MCF 10A (cell line): ENCODE measurements around the gene KIFC1. TPM values are rescaled to one million over a fixed set of nuclear protein-coding genes. Genes with fewer than 3 reads are reported as not detected.

Experiments used
- BruUV-seq: library from RNA; stranded (reverse); fragments of 400-500 nt; replicated peaks from 2 replicates; lab custom pipeline; 2021; lab: Mats Ljungman, UMichigan
- CTCF ChIA-PET: fragments of 300-600 bp; sonication (Branson Sonifier 250); formaldehyde crosslinking; extraction: SDS; loops from one replicate; lab custom pipeline; 2021; ENCODE audit warnings: antibody characterized with exemption, inconsistent platforms; lab: Yijun Ruan, JAX
- POLR2A ChIA-PET: fragments of 300-600, 350-650 bp; sonication (Branson Sonifier 250); formaldehyde crosslinking; extraction: SDS; loops from one replicate; lab custom pipeline; 2020; ENCODE audit warnings: antibody characterized with exemption, inconsistent platforms; lab: Yijun Ruan, JAX
- DNase-seq: peaks from one replicate; pipeline ENCODE4 v3.0.0-alpha.2; 2018; ENCODE audit not compliant: unreplicated experiment
- H3K27ac Mint-ChIP-seq: one replicate; pipeline ENCODE4 v1.8.0; 2022; ENCODE audit warnings: mild to moderate bottlenecking, low read depth, mixed read lengths; ENCODE audit not compliant: unreplicated experiment
- H3K27me3 Mint-ChIP-seq: one replicate; pipeline ENCODE4 v1.8.0; 2022; ENCODE audit warnings: mixed read lengths; ENCODE audit not compliant: insufficient read depth, unreplicated experiment
- H3K36me3 Mint-ChIP-seq: one replicate; pipeline ENCODE4 v1.8.0; 2022; ENCODE audit warnings: mild to moderate bottlenecking, moderate library complexity, mixed read lengths; ENCODE audit not compliant: insufficient read depth, unreplicated experiment
- H3K4me1 Mint-ChIP-seq: one replicate; pipeline ENCODE4 v1.8.0; 2022; ENCODE audit warnings: mixed read lengths; ENCODE audit not compliant: insufficient read depth, unreplicated experiment
- H3K4me3 Mint-ChIP-seq: one replicate; pipeline ENCODE4 v1.8.0; 2022; ENCODE audit warnings: mild to moderate bottlenecking, moderate library complexity, mixed read lengths; ENCODE audit not compliant: unreplicated experiment
- H3K9me3 Mint-ChIP-seq: one replicate; pipeline ENCODE4 v1.8.0; 2022; ENCODE audit warnings: mixed read lengths; ENCODE audit not compliant: unreplicated experiment
- CTCF ChIP-seq: fragments of 200-600 bp; IDR thresholded peaks from one replicate; pipeline ENCODE4 v1.8.0; 2022; ENCODE audit warnings: antibody characterized with exemption, mild to moderate bottlenecking; ENCODE audit not compliant: unreplicated experiment
- intact Hi-C: fragments of 100-400 bp; cut with micrococcal nuclease; formaldehyde crosslinking; loops from 2 replicates; pipeline ENCODE4 v1.14.1; 2022
- total RNA-seq: library from RNA; stranded (reverse); gene quantifications from 2 replicates; pipeline ENCODE4 v1.2.3, GENCODE V29; 2022

KIFC1 gene
- total RNA-seq, 1 experiment from 2014 or later: 27.1 TPM

- Mint-ChIP-seq H3K27ac (peak overlapping the region; percentile 72), H3K9me3 (no peaks in the 10 kb centered on the region), H3K4me1 (peaks cover 26% of the 10 kb centered on the region), H3K4me3 (no peak overlapping the region), H3K36me3 (no peaks in the 10 kb centered on the region), H3K27me3 (no peaks in the 10 kb centered on the region)
- POLR2A ChIA-PET: interaction anchor here (0.6 to 1.9 kb wide), 20 partner anchors 9 to 1200 kb away, joined by 3 to 16 read pairs (median 4); partner anchors contain the start of genes B3GALT4, CUTA, ITPR3 and PBX2
- CTCF ChIA-PET: interaction anchor here (0.8 to 1.6 kb wide), 12 partner anchors 8 to 195 kb away, joined by 3 to 14 read pairs (median 5); no protein-coding TSS in a partner anchor
- intact Hi-C loops: loop anchor here (2.0 kb wide), 1 partner anchor 29 kb away; the partner anchor contains the start of gene CUTA
- no peak for TF ChIP-seq CTCF
- no peak for DNase-seq
- BruUV-seq: no TSS peak
Measured at GRCh38 chr6:33390173-33390572, 1.4 kb upstream of the KIFC1 start.

GRCh38 chr6:33390767-33391277 lies 801 bp upstream of the KIFC1 start:
- no peak for TF ChIP-seq CTCF
- Mint-ChIP-seq H3K4me3 (peak overlapping the region; percentile 81), H3K36me3 (no peaks in the 10 kb centered on the region), H3K9me3 (no peaks in the 10 kb centered on the region), H3K4me1 (peaks cover 33% of the 10 kb centered on the region), H3K27ac (peak overlapping the region; percentile 72), H3K27me3 (no peaks in the 10 kb centered on the region)
- TSS peak; percentile 87 for BruUV-seq
- intact Hi-C loops: loop anchor here (1.0 to 2.0 kb wide), 4 partner anchors 19 to 46 kb away; partner anchors contain the start of gene CUTA
- no peak for DNase-seq
- ChIA-PET CTCF (interaction anchor here (0.6 to 1.6 kb wide), 24 partner anchors 9 to 223 kb away, joined by 3 to 14 read pairs (median 5); no protein-coding TSS in a partner anchor), POLR2A (interaction anchor here (0.6 to 1.9 kb wide), 25 partner anchors 10 to 1195 kb away, joined by 3 to 16 read pairs (median 3); partner anchors contain the start of genes B3GALT4, BAK1, CUTA and ITPR3)

GRCh38 chr6:33391922-33392594 lies 435 bp downstream of the KIFC1 start:
- Mint-ChIP-seq H3K27ac (peak overlapping the region; percentile 72), H3K9me3 (no peaks in the 10 kb centered on the region), H3K36me3 (no peaks in the 10 kb centered on the region), H3K4me3 (peak overlapping the region; percentile 81), H3K27me3 (no peaks in the 10 kb centered on the region), H3K4me1 (peaks cover 37% of the 10 kb centered on the region)
- no peak for TF ChIP-seq CTCF
- DNase-seq: peak; percentile 43
- ChIA-PET CTCF (interaction anchor here (1.3 to 1.6 kb wide), 2 partner anchors 9 to 48 kb away, joined by 3 to 4 read pairs; no protein-coding TSS in a partner anchor), POLR2A (interaction anchor here (1.0 to 2.0 kb wide), 7 partner anchors 17 to 420 kb away, joined by 3 to 12 read pairs (median 5); partner anchors contain the start of genes BAK1, CUTA, RPS18 and VPS52)
- BruUV-seq: TSS peak; percentile 79
- intact Hi-C loops: loop anchor here (1.0 to 2.0 kb wide), 4 partner anchors 18 to 47 kb away; partner anchors contain the start of gene CUTA

- ChIA-PET CTCF (interaction anchor here (0.8 to 1.6 kb wide), 3 partner anchors 8 to 474 kb away, joined by 3 to 4 read pairs (median 3); no protein-coding TSS in a partner anchor), POLR2A (interaction anchor here (1.0 to 2.0 kb wide), 7 partner anchors 16 to 420 kb away, joined by 3 to 12 read pairs (median 5); partner anchors contain the start of genes BAK1, CUTA, RPS18 and VPS52)
- no peak for TF ChIP-seq CTCF
- Mint-ChIP-seq H3K27ac (peak overlapping the region; percentile 72), H3K9me3 (no peaks in the 10 kb centered on the region), H3K4me1 (peaks cover 37% of the 10 kb centered on the region), H3K4me3 (peak overlapping the region; percentile 81), H3K36me3 (peaks cover 3% of the 10 kb centered on the region), H3K27me3 (no peaks in the 10 kb centered on the region)
- no peak for DNase-seq
- BruUV-seq: no TSS peak
- intact Hi-C loops: no loop called here
Measured at GRCh38 chr6:33392595-33392948, 949 bp downstream of the KIFC1 start.
